GM18520 (cell line): ENCODE measurements around the gene PDE1C.

Source experiments
- ATAC-seq: cut with Tn5 transposase; IDR thresholded peaks from one replicate; pipeline ENCODE4 v1.9.1; 2021; ENCODE audit not compliant: unreplicated experiment

PDE1C gene

DNA sequence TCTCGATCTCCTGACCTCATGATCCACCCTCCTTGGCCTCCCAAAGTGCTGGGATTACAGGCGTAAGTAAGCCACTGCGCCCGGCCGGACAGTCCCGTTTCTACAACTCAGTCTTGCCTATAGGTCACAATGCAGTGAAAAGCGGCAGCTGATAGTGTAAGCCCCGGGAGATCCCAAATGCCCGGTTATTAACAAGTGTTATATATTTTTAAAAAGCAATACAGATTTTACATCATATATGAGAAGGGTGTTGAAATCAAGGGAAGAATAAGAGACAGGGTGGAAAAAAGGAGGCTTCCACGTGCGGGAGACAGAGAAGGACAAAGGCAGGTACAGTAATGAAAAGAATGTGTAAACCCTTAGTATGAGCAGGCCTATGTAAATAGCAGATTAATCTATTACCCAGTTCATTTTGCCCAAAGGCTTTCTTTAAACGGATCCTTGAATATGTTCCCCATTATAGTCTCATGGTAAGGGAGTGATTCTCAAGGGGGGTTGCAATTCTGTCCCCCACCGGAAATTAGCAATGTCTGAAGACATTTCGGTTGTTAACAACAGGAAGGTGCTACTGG is 170.8 kb downstream of the PDE1C start:
- ATAC-seq = no peak

GRCh38 chr7:31896925-31897324 is 173.3 kb downstream of the PDE1C start:
- no peak for ATAC-seq

DNA sequence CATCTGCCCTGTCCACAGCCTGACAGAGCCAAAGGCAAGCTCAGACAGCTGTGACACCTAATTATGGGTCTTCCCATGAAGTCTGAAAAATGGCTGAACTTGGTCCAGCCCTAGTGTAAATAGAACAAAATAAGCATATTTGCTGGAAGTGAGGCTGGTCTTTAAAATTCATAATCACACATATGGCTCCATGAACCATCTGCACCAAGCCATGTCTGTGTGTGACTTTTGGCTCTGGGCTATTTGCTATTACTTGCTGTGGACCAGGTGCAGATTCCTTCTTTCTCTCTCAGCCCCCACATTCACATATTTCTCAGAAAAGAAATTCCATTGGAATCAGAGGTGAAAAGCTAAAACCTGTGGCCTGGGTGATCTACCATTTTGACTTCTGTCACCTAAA is 175.9 kb downstream of the PDE1C start:
- no peak for ATAC-seq

DNA sequence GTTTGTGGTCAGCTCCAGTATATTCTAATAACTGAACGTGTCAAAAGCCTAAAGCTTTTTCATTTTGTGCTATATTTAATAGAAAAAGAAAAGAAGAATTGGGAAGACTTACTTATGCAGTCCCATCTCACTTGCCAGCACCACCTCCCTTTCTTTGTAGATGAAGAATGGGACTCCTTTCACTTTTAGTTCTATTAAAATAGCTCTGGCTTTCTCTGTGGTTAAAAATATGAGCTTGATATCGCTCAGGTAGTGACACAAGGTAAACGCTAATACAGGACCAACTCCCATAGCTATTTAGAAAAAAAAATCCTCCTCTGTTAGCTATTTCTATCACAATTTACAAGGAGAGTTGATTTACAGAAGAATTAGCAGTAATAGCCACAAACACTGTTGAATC is 176.8 kb downstream of the PDE1C start:
- ATAC-seq = no peak

DNA sequence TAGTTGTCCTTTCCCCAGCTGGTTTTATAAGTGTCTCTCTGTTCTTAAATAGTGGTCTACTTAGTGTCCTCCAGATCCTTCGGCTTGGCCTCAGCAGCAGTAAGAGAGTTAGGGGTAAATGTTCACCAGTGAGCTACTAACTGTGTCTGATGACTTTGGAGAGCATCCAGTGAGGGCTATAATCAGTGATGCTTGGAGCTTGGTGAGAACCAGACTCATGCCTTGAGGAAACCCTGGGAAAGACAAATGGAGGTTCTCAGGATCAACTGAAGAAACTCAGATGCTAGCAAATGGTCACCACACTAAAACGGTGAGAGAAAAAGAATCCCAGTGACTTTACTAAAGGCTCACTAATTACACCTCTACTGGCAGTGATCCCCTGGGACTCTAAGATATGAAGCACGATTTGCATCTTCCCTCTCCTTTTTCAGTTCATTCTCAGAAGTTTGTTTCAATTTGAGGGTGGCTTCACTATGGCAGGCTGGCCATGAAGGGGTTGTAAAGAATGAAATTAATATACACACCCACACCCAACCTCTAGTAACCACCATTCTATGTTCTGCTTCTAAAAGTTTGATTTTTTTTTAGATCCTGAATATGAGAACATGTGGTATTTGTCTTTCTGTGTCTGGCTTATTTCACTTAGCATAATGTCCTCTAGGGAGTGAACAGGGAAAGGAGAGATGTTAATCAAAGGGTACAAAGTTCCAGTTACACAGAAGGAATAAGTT is 177.9 kb downstream of the PDE1C start:
- peak; percentile 76 for ATAC-seq

DNA sequence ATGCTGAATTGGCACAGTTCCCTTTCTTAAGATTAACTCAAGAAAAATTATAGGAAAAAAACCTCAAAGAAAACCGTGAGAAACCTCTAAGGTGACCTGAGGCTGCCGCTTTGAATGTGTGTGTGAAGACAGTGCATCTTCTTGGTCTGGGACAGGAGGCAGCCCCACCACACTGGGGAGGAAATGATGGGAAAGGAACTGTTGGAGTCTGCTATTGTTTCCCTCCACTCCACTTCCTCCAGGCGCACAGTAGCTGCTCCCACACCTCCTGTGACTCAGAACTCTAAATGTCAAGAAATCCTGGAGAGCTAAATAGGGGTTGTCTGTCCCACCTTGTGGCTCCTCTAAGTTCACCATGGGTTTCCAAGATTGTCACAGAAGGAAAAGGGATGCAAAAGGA is 179.4 kb downstream of the PDE1C start:
- no peak for ATAC-seq

- no peak for ATAC-seq
Observed at GRCh38 chr7:31890198-31890597, 180.0 kb downstream of the PDE1C start.

DNA sequence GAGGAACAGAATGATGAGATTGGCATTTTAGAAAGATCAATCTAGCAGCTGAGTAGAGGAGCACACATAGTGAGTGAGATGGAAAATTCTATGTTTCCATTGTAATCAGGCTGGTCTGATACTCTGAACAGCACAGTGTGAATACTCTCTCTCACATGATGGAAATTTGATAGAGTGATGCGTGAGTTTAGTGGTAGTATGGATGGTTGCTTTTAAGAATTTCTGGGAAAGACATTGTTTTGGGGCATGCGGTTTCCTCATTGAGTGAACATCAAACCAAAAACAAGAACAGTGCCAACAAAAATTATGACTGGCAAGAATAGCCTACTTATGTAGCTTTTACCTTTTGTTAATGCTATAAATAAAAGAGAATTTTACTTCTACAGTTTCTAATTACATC is 183.2 kb downstream of the PDE1C start:
- no peak for ATAC-seq

DNA sequence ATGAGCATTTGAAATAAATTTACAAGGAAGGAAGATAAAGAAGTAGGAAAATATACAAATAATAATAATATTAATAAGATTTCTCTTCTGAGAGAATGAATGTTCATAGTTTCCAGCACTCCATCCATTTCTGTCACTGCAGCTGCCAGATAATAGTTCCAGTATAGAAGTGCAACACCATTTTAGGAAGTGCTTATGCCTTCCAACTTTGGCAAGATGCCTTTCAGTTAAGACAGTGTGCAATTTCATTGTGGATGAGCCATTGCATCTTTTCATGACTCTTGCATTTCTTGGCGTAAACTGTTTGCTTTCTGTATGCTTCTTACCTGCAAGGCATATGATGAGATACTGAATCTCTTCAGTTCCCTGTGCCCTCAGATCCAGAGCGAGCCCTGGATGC is 185.0 kb downstream of the PDE1C start:
- no peak for ATAC-seq

DNA sequence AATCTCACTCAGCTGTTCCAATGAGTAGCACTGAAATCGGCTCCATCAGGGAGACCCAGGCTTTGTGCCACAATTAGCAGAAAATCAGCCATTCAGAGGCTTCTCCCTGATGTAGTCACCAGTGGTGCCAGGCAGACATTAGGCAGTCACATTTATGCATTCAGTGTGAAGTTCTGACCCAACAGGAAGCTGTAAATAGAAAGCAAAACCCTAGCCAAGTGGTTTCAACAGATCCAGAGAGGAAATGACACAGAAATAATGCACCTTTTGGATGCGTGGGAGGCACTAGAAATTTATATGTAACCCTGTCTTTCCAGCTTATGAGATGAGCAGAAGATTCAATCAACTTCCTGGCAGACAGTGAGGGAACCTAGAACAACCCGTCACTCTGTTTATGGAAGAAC is 186.4 kb downstream of the PDE1C start:
- peak; percentile 97 for ATAC-seq

GRCh38 chr7:31882187-31882586 is 188.0 kb downstream of the PDE1C start:
- ATAC-seq = no peak

DNA sequence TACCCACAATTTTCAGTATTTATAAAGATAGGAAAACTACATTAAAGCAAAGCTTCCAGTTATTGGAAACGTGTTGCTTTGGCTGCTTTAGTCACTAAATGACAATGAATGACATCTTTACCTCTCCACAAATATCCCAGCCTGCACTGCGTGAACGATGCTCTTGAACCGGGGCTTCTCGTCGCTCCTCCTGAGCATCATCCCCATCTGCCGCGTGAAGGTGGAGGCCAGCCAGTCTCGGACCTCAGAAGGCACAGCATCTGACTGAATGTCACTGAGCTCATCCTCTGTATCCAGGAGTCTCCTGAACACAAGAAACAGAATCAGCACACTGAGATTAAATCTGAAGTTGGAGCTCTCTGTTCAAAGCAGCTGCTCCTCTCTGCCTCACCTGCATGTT is 191.3 kb downstream of the PDE1C start:
- ATAC-seq = no peak

DNA sequence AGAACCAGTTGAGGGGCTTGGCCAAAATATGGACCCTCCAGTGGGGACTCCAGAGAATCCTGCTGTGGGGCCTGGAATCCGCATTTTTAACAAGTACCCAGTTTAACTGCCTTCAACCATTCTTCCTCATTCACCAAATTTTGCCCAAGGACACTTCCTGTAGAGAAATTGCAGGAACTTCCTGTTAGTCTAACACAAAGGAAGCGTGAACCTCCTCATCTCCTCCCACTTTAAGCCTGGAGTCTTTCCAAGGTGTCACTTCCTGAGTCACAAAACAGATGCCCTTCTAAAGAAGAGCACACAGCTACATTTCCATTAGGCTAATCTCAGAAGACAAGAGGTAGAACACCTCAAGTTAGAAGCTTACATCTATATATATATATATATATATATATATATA is 194.8 kb downstream of the PDE1C start:
- no peak for ATAC-seq

- ATAC-seq = no peak
Observed at GRCh38 chr7:31874631-31875386, 195.4 kb downstream of the PDE1C start.

GRCh38 chr7:31873816-31874597 is 196.2 kb downstream of the PDE1C start:
- peak; percentile 80 for ATAC-seq

DNA sequence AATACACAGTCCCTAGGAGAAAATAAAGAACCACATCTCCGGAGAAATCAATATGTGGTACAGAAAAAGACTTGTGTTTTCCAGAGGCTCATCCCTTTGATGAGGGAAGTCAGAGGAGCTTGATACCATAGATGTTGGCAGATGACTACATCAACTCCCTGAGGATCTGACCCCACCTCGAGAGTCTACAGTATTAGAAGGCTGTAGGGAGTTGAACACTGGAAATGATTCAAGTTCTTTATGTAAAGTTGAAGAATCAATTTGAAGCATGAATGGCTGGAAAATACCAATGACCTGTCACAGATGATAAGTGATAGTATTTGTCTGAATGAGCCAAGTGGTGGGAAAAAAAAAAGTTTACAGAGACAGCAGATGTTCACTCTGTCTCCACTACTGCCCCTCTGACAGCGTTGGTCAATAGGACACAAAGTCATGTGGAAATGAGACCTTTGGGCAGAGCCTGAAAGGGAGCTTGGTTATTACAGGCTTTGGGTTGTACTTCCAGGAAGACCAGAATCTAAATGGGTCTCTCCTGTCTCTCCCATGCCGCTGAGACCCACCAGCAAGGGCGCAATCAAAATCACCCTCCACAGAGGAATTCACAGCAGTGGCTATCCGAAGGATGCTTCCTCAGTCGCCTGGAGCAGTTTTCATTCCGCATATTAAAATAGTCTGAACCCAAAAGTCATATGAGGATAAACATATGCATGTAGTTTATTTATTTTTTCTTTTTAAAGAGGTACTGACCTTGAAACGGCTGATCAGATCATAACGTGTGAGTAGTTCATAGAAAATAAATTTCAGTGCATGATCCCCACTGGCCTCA is 197.4 kb downstream of the PDE1C start:
- ATAC-seq = no peak

DNA sequence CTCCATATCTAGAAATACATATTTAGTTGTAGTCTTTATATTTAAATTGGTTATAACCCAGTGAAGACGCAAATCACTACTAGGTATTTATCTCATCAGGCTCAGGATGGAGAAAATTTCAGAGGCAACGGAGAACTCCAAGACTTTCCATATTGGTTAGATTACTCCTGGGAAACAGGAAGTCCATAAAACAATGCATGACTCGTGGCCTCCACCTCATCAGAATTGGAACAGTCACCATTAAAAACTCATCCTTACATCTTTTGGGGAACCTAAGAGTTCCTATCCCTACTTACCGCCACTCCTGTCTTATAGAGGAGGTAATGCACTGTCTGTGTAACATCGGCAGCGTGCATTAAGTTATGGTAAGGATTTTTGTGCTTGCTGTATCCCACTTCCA is 205.6 kb downstream of the PDE1C start:
- ATAC-seq = no peak

DNA sequence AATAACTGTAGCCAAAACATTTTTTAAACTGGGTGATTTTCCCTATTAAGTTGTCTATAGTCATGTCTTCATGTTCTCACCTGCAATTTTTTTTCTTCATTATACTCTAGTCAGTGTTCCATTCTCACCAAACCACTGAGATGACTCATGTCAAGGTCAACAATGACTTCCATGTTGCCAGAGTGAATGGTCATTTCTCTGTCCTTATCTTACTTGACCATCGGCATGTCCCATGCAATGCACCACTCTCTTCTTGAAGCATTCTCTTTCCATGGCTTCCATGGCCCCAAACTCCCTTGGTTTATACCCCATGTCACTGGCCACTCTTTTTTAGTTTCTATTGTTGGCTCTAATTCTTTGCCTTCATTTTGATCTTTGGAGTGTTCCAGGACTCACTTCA is 209.3 kb downstream of the PDE1C start:
- no peak for ATAC-seq

GRCh38 chr7:31858055-31858454 is 212.2 kb downstream of the PDE1C start:
- ATAC-seq = no peak

DNA sequence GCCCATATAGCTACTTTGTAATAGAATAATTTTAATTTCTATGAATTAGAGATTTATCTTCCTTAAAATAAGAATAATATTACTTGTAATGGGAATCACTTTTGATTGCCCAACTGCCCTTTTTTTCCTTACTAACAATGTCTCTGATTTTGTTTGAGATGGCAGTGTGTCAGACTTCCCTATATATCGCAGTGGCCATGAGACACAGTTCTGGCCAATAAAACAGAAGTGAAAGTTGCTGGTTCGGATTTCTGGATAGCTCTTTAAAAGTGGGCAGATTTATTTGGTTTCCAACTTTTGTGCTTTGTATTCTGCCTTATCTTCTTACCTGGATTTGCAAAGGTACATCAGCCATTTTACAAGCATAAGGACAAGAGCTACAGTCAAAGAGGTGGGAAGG is 213.0 kb downstream of the PDE1C start:
- no peak for ATAC-seq

- ATAC-seq = no peak
Observed at GRCh38 chr7:31856337-31856736, 213.9 kb downstream of the PDE1C start.
